Astrocyte (in vitro differentiated cells and primary cell): Measurements from ENCODE around the gene SLC35C1.
"Not testable (repeated sequence)": the region's sequence is repeated elsewhere in the genome, so short reads cannot be mapped to it uniquely, and the experiment has no call there.

Source experiments
- EZH2 ChIP-seq: IDR thresholded peaks from 2 replicates; pipeline ENCODE4 v1.6.1; 2012; ENCODE audit warnings: mild to moderate bottlenecking, low read length, inconsistent platforms; ENCODE audit not compliant: insufficient read depth
- TF ChIP-seq, protein P1 (sequence below): IDR thresholded peaks from 2 replicates; pipeline ENCODE4 v1.5.1; 2011; ENCODE audit warnings: low read depth, mild to moderate bottlenecking, inconsistent platforms, low read length, moderate library complexity; ENCODE audit not compliant: insufficient read depth

DNA sequence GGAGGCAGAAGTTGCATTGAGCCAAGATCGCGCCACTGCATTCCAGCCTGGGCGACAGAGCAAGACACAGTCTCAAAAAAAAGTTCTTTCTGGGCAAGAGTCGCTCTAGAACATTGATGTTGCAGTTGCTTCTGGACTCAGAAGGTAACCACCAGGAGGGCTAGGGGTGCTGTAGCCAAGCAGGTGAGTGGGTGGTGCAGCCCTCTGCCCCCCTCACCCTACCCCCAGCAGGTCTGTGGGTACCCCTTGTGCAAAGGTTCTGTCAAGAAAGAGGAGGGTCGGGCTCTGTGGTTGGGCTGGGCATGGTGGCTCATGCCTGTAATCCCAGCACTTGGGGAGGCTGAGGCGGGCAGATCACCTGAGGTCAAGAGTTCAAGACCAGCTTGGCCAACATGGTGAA lies 3.5 kb downstream of the SLC35C1 start:
- TF ChIP-seq, protein P1, sequence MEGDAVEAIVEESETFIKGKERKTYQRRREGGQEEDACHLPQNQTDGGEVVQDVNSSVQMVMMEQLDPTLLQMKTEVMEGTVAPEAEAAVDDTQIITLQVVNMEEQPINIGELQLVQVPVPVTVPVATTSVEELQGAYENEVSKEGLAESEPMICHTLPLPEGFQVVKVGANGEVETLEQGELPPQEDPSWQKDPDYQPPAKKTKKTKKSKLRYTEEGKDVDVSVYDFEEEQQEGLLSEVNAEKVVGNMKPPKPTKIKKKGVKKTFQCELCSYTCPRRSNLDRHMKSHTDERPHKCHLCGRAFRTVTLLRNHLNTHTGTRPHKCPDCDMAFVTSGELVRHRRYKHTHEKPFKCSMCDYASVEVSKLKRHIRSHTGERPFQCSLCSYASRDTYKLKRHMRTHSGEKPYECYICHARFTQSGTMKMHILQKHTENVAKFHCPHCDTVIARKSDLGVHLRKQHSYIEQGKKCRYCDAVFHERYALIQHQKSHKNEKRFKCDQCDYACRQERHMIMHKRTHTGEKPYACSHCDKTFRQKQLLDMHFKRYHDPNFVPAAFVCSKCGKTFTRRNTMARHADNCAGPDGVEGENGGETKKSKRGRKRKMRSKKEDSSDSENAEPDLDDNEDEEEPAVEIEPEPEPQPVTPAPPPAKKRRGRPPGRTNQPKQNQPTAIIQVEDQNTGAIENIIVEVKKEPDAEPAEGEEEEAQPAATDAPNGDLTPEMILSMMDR: not testable (repeated sequence)
- not testable (repeated sequence) for TF ChIP-seq EZH2
